OCI-LY3 (cell line): ENCODE results near the gene ABHD12.

Experiments used
- H2AFZ ChIP-seq: fragments of 200-600, 300-600 bp; shearing (Covaris generic); 2 replicates; pipeline ENCODE4 v1.6.0; 2014; ENCODE audit warnings: antibody characterized with exemption, low read depth, low read length
- H3K27ac ChIP-seq: fragments of 200-600, 300-600 bp; sonication (generic); 2 replicates; pipeline ENCODE4 v1.5.1; 2014; ENCODE audit warnings: mild to moderate bottlenecking, low read length, moderate library complexity, mixed read lengths
- H3K27me3 ChIP-seq: fragments of 200-600, 300-600 bp; sonication (generic); 2 replicates; pipeline ENCODE4 v1.6.1; 2014; ENCODE audit warnings: low read depth, low read length, mixed read lengths
- H3K36me3 ChIP-seq: fragments of 200-600, 300-600 bp; sonication (generic); replicated peaks from 2 replicates; pipeline ENCODE3; 2014; ENCODE audit warnings: low read depth, low read length, mixed read lengths
- H3K4me1 ChIP-seq: fragments of 300-600, 200-600 bp; sonication (generic); 2 replicates; pipeline ENCODE4 v1.6.1; 2014; ENCODE audit warnings: low read length, mixed read lengths
- H3K4me2 ChIP-seq: fragments of 200-600, 300-600 bp; sonication (generic); 2 replicates; pipeline ENCODE4 v1.6.1; 2014; ENCODE audit warnings: low read length, mixed read lengths
- H3K4me3 ChIP-seq: fragments of 300-600, 200-600 bp; sonication (generic); 2 replicates; pipeline ENCODE4 v1.5.1; 2014; ENCODE audit warnings: antibody characterized with exemption, mild to moderate bottlenecking, low read length, moderate library complexity
- H3K79me2 ChIP-seq: fragments of 300-600, 200-600 bp; shearing (Covaris generic); 2 replicates; pipeline ENCODE4 v1.6.1; 2014; ENCODE audit warnings: mild to moderate bottlenecking, low read length, mixed read lengths
- H3K9ac ChIP-seq: fragments of 300-600, 200-600 bp; shearing (Covaris generic); 2 replicates; pipeline ENCODE4 v1.6.0; 2014; ENCODE audit warnings: mild to moderate bottlenecking, low read length, moderate library complexity
- H3K9me3 ChIP-seq: fragments of 200-600, 300-600 bp; shearing (Covaris generic); 2 replicates; pipeline ENCODE4 v1.6.1; 2014; ENCODE audit warnings: low read length, mixed read lengths; ENCODE audit not compliant: insufficient read depth
- H4K20me1 ChIP-seq: fragments of 200-600, 300-600 bp; sonication (generic); 2 replicates; pipeline ENCODE4 v1.6.1; 2016; ENCODE audit warnings: low read length, mixed read lengths; ENCODE audit not compliant: insufficient read depth
- EZH2phosphoT487 ChIP-seq: fragments of 200-600 bp; shearing (Covaris generic); IDR thresholded peaks from 2 replicates; pipeline ENCODE4 v1.6.1; 2018; ENCODE audit warnings: antibody characterized with exemption, mixed run types, low read depth
- TF ChIP-seq, protein P1 (sequence below): fragments of 200-600, 300-600 bp; sonication (generic); IDR thresholded peaks from 2 replicates; pipeline ENCODE4 v1.5.1; 2014; ENCODE audit warnings: antibody characterized with exemption, low read length, low read depth

The ABHD12 gene

GRCh38 chr20:25272223-25273000 lies 118.2 kb downstream of the ABHD12 start:
- Histone ChIP-seq H3K4me1 (no peaks in the 10 kb centered on the region), H4K20me1 (peaks cover 3% of the 10 kb centered on the region; the same call in 1 of the 2 replicates), H3K4me3 (no peak overlapping the region), H3K27ac (no peak overlapping the region), H3K4me2 (no peak overlapping the region), H3K9ac (no peak overlapping the region), H3K27me3 (no peaks in the 10 kb centered on the region), H3K36me3 (peaks cover 28% of the 10 kb centered on the region), H2AFZ (no peak overlapping the region), H3K79me2 (no peaks in the 10 kb centered on the region), H3K9me3 (no peaks in the 10 kb centered on the region)
- TF ChIP-seq, protein P1, sequence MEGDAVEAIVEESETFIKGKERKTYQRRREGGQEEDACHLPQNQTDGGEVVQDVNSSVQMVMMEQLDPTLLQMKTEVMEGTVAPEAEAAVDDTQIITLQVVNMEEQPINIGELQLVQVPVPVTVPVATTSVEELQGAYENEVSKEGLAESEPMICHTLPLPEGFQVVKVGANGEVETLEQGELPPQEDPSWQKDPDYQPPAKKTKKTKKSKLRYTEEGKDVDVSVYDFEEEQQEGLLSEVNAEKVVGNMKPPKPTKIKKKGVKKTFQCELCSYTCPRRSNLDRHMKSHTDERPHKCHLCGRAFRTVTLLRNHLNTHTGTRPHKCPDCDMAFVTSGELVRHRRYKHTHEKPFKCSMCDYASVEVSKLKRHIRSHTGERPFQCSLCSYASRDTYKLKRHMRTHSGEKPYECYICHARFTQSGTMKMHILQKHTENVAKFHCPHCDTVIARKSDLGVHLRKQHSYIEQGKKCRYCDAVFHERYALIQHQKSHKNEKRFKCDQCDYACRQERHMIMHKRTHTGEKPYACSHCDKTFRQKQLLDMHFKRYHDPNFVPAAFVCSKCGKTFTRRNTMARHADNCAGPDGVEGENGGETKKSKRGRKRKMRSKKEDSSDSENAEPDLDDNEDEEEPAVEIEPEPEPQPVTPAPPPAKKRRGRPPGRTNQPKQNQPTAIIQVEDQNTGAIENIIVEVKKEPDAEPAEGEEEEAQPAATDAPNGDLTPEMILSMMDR: no peak
- no peak for TF ChIP-seq EZH2phosphoT487

- no peaks in the 10 kb centered on the region for H3K4me1 ChIP-seq
- no peak overlapping the region for H3K4me2 ChIP-seq
- H2AFZ ChIP-seq: no peak overlapping the region
- no peak overlapping the region for H3K4me3 ChIP-seq
- H3K36me3 ChIP-seq: peaks cover 25% of the 10 kb centered on the region
- peaks cover 3% of the 10 kb centered on the region; the same call in 1 of the 2 replicates for H4K20me1 ChIP-seq
- H3K27me3 ChIP-seq: no peaks in the 10 kb centered on the region
- H3K9ac ChIP-seq: no peak overlapping the region
- H3K9me3 ChIP-seq: no peaks in the 10 kb centered on the region
- no peak overlapping the region for H3K27ac ChIP-seq
- TF ChIP-seq EZH2phosphoT487: no peak
- TF ChIP-seq, protein P1: no peak
- no peaks in the 10 kb centered on the region for H3K79me2 ChIP-seq
Observed at GRCh38 chr20:25271486-25272222, 119.0 kb downstream of the ABHD12 start.

GRCh38 chr20:25270829-25271251 lies 119.8 kb downstream of the ABHD12 start:
- no peaks in the 10 kb centered on the region for H3K79me2 ChIP-seq
- no peak overlapping the region for H3K4me3 ChIP-seq
- H3K4me1 ChIP-seq: no peaks in the 10 kb centered on the region
- no peaks in the 10 kb centered on the region for H3K27me3 ChIP-seq
- H3K36me3 ChIP-seq: peaks cover 25% of the 10 kb centered on the region
- H2AFZ ChIP-seq: no peak overlapping the region
- H3K27ac ChIP-seq: no peak overlapping the region
- H3K9me3 ChIP-seq: no peaks in the 10 kb centered on the region
- no peak overlapping the region for H3K9ac ChIP-seq
- TF ChIP-seq EZH2phosphoT487: no peak
- TF ChIP-seq, protein P1: no peak
- no peak overlapping the region for H3K4me2 ChIP-seq
- H4K20me1 ChIP-seq: peaks cover 3% of the 10 kb centered on the region; the same call in 1 of the 2 replicates

DNA sequence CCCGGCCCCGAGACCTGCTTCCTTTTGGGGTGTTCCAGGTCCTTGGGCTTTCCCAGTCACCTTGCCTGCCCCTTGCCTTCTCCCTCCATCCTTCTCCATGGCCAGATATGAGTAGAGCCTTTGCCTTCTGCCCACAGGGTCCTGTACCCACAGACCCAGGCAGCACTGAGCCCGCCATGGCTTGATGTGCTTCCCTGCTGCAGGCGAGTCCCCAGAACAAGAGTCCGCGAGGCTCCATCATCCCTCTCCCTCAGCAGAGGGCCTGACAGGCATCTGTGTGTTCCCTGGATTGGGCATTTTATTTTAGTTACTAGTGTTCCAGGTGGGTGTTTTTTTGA lies 120.8 kb downstream of the ABHD12 start:
- H3K4me2 ChIP-seq: no peak overlapping the region
- H2AFZ ChIP-seq: no peak overlapping the region
- H3K9ac ChIP-seq: no peak overlapping the region
- H3K4me3 ChIP-seq: no peak overlapping the region
- no peaks in the 10 kb centered on the region; the same call in 1 of the 2 replicates for H4K20me1 ChIP-seq
- no peaks in the 10 kb centered on the region for H3K4me1 ChIP-seq
- H3K9me3 ChIP-seq: no peaks in the 10 kb centered on the region
- H3K79me2 ChIP-seq: no peaks in the 10 kb centered on the region
- H3K27ac ChIP-seq: no peak overlapping the region
- peaks cover 23% of the 10 kb centered on the region for H3K36me3 ChIP-seq
- no peaks in the 10 kb centered on the region for H3K27me3 ChIP-seq
- TF ChIP-seq EZH2phosphoT487: no peak
- TF ChIP-seq, protein P1: no peak
